DMS 273 (cell line): ENCODE data around the gene SOCS6.
A peak's percentile ranks its signal among the peaks of the same experiment; 100 is the strongest.
"Not testable (repeated sequence)": the region's sequence is repeated elsewhere in the genome, so short reads cannot be mapped to it uniquely, and the experiment has no call there.

Experiments
- DNase-seq: peaks from one replicate; lab custom pipeline; 2025; ENCODE audit not compliant: unreplicated experiment; lab: John Stamatoyannopoulos, UW

Gene SOCS6

GRCh38 chr18:70288851-70289328 lies at the start of gene SOCS6:
Gene SOCS6 (plus strand): TSS chr18:70289045. CDS start chr18:70324669, 35,624 bp downstream.
- peak; percentile 85 for DNase-seq

- no peak for DNase-seq
These were observed 45.5 kb upstream of the SOCS6 start for GRCh38 chr18:70243131-70243929.

- peak; percentile 45 for DNase-seq
These were observed 42.8 kb upstream of the SOCS6 start for GRCh38 chr18:70246061-70246466.

GRCh38 chr18:70249118-70249517 lies 39.7 kb upstream of the SOCS6 start:
- DNase-seq: no peak

- DNase-seq: not testable (repeated sequence)
These were observed 39.0 kb upstream of the SOCS6 start for GRCh38 chr18:70249861-70250260.

GRCh38 chr18:70250781-70251180 lies 38.1 kb upstream of the SOCS6 start:
- no peak for DNase-seq

- no peak for DNase-seq
These were observed 32.7 kb upstream of the SOCS6 start for GRCh38 chr18:70256184-70256583.

- DNase-seq: no peak
These were observed 31.9 kb upstream of the SOCS6 start for GRCh38 chr18:70256994-70257393.

GRCh38 chr18:70258243-70258642 lies 30.6 kb upstream of the SOCS6 start:
- no peak for DNase-seq

- peak; percentile 16 for DNase-seq
These were observed 28.2 kb upstream of the SOCS6 start for GRCh38 chr18:70260683-70261082.

GRCh38 chr18:70261141-70261788 lies 27.6 kb upstream of the SOCS6 start:
- DNase-seq: no peak

- DNase-seq: no peak
These were observed 25.5 kb upstream of the SOCS6 start for GRCh38 chr18:70263336-70263735.

- DNase-seq: no peak
These were observed 17.1 kb upstream of the SOCS6 start for GRCh38 chr18:70271742-70272141.

- no peak for DNase-seq
These were observed 15.8 kb upstream of the SOCS6 start for GRCh38 chr18:70273021-70273420.

GRCh38 chr18:70276416-70277191 lies 12.2 kb upstream of the SOCS6 start:
- DNase-seq: no peak

- no peak for DNase-seq
These were observed 9.4 kb upstream of the SOCS6 start for GRCh38 chr18:70279470-70279869.

- no peak for DNase-seq
These were observed 8.6 kb upstream of the SOCS6 start for GRCh38 chr18:70280007-70280925.

GRCh38 chr18:70284976-70285620 lies 3.7 kb upstream of the SOCS6 start:
- no peak for DNase-seq

GRCh38 chr18:70287731-70288130 lies 1.1 kb upstream of the SOCS6 start:
- DNase-seq: no peak
